HCT116 (cell line): Measurements from ENCODE around the gene SLC7A10. TPM values are rescaled to one million over a fixed set of nuclear protein-coding genes. Genes with fewer than 3 reads are reported as not detected.
"Not testable (repeated sequence)": the region's sequence is repeated elsewhere in the genome, so short reads cannot be mapped to it uniquely, and the experiment has no call there.

Experiments used
- ATAC-seq: fragments of 200-7000 bp; cut with Tn5 transposase; 2 replicates; pipeline ENCODE4 v1.9.1; 2020; ENCODE audit warnings: mild to moderate bottlenecking, moderate library complexity
- BruUV-seq: library from RNA; stranded (reverse); fragments of 400-500 nt; replicated peaks from 2 replicates; lab custom pipeline; 2021; lab: Mats Ljungman, UMichigan
- CTCF ChIA-PET: fragments of 300-600 bp; sonication (Branson Sonifier 250); formaldehyde crosslinking; loops from one replicate; lab custom pipeline; 2021; ENCODE audit warnings: antibody characterized with exemption; lab: Charles Lee
- POLR2A ChIA-PET: fragments of 300-600, 350-600 bp; sonication (Branson Sonifier 250); formaldehyde crosslinking; loops from one replicate; lab custom pipeline; 2021; ENCODE audit warnings: antibody characterized with exemption; lab: Charles Lee
- RAD21 ChIA-PET, 2 experiments: fragments of 300-600 bp; sonication (Branson Sonifier 250); formaldehyde crosslinking; loops; one replicate each; lab custom pipeline; 2023; ENCODE audit warnings: low total read pairs in 2 of 2; ENCODE audit not compliant: uncharacterized antibody in 2 of 2, unreplicated experiment in 2 of 2, low non-redundant PET in 1 of 2; lab: Charles Lee
- DNase-seq: peaks from one replicate; pipeline ENCODE4 v3.0.0-alpha.2; 2010; ENCODE audit warnings: low read depth, low spot score
- H2AFZ ChIP-seq: fragments of 200-600 bp; shearing (Covaris generic), sonication (generic); 2 replicates; pipeline ENCODE4 v1.6.1; 2017; ENCODE audit warnings: low read depth, mixed run types, mixed read lengths, antibody characterized with exemption, low read length; ENCODE audit not compliant: poor library complexity, severe bottlenecking
- H3K27ac ChIP-seq: 2 replicates; pipeline ENCODE4 v1.5.1; 2012; ENCODE audit warnings: low read depth, low read length
- H3K27me3 ChIP-seq: fragments of 200-600 bp; sonication (generic); 2 replicates; pipeline ENCODE4 v1.6.1; 2016; ENCODE audit warnings: mixed run types, low read length, mixed read lengths; ENCODE audit not compliant: insufficient read depth
- H3K36me3 ChIP-seq, 2 experiments: fragments of 200-500 bp in 1 of 2; fragments of 200-600 bp in 1 of 2; sonication (Bioruptor generic) in 1 of 2; sonication (generic) in 1 of 2; 2 replicates each; pipeline versions ENCODE4 v1.5.1 to v1.6.1; 2014 to 2016; ENCODE audit warnings: low read length in 2 of 2, inconsistent platforms in 1 of 2, mixed read lengths in 1 of 2, mixed run types in 1 of 2; ENCODE audit not compliant: insufficient read depth in 2 of 2, control insufficient read depth in 1 of 2
- H3K4me1 ChIP-seq, 2 experiments: fragments of 200-600 bp in 1 of 2; sonication (generic) in 1 of 2; 2 replicates each; pipeline versions ENCODE4 v1.5.1 to v1.6.1; 2012 to 2017; ENCODE audit warnings: low read length in 2 of 2, inconsistent platforms in 1 of 2, mild to moderate bottlenecking in 1 of 2, mixed read lengths in 1 of 2, mixed run types in 1 of 2, moderate library complexity in 1 of 2; ENCODE audit not compliant: insufficient read depth in 2 of 2, control insufficient read depth in 1 of 2
- H3K4me2 ChIP-seq: fragments of 200-600 bp; sonication (generic); 2 replicates; pipeline ENCODE4 v1.6.1; 2017; ENCODE audit warnings: mixed run types, low read length, mixed read lengths
- H3K4me3 ChIP-seq, 2 experiments: fragments of 200-600 bp in 1 of 2; sonication (generic) in 1 of 2; replicated peaks in 1 of 2; 2 replicates each; pipeline ENCODE4 v1.5.1; 2011 to 2016; ENCODE audit warnings: low read length in 2 of 2, control low read depth in 1 of 2, low read depth in 1 of 2, mild to moderate bottlenecking in 1 of 2, mixed read lengths in 1 of 2, mixed run types in 1 of 2
- H3K79me2 ChIP-seq: fragments of 200-600 bp; sonication (generic); 2 replicates; pipeline ENCODE4 v1.6.1; 2017; ENCODE audit warnings: mild to moderate bottlenecking, mixed run types, low read length, moderate library complexity, mixed read lengths; ENCODE audit not compliant: insufficient read depth
- H3K9ac ChIP-seq: fragments of 200-600 bp; sonication (generic); 2 replicates; pipeline ENCODE4 v1.6.1; 2016; ENCODE audit warnings: low read length, mixed read lengths
- H3K9me2 ChIP-seq: fragments of 200-600 bp; sonication (generic), shearing (Covaris generic); 2 replicates; pipeline ENCODE4 v1.6.1; 2017; ENCODE audit warnings: mixed run types, mild to moderate bottlenecking, moderate library complexity; ENCODE audit not compliant: insufficient read depth
- H3K9me3 ChIP-seq, 2 experiments: fragments of 200-500 bp in 1 of 2; fragments of 200-600 bp in 1 of 2; sonication (Bioruptor generic) in 1 of 2; sonication (generic) in 1 of 2; 2 replicates each; pipeline ENCODE4 v1.6.1; 2014 to 2017; ENCODE audit warnings: low read length in 2 of 2, mixed read lengths in 2 of 2, inconsistent platforms in 1 of 2, low read depth in 1 of 2, mild to moderate bottlenecking in 1 of 2, mixed run types in 1 of 2, moderate library complexity in 1 of 2; ENCODE audit not compliant: control insufficient read depth in 1 of 2, insufficient read depth in 1 of 2
- H4K20me1 ChIP-seq: fragments of 200-600 bp; sonication (generic), shearing (Covaris generic); 2 replicates; pipeline ENCODE4 v1.6.1; 2017; ENCODE audit warnings: mixed run types, mild to moderate bottlenecking, moderate library complexity; ENCODE audit not compliant: insufficient read depth
- CBX3 ChIP-seq: IDR thresholded peaks from 2 replicates; pipeline ENCODE4 v1.6.1; 2012; ENCODE audit warnings: low read depth
- JUND ChIP-seq: IDR thresholded peaks from 2 replicates; pipeline ENCODE4 v1.6.1; 2012
- intact Hi-C: fragments of 100-400 bp; cut with micrococcal nuclease; formaldehyde crosslinking; loops from 2 replicates; pipeline ENCODE4 v1.10.0; 2022
- total RNA-seq: library from RNA; stranded (reverse); gene quantifications from one replicate; pipeline ENCODE4 v1.2.1, GENCODE V29; 2021; ENCODE audit not compliant: unreplicated experiment
- TF ChIP-seq, protein P1 (sequence below): IDR thresholded peaks from 2 replicates; pipeline ENCODE4 v1.6.1; 2012; ENCODE audit warnings: low read depth

Gene SLC7A10
- total RNA-seq, 1 experiment from 2014 or later = 0.25 TPM

DNA sequence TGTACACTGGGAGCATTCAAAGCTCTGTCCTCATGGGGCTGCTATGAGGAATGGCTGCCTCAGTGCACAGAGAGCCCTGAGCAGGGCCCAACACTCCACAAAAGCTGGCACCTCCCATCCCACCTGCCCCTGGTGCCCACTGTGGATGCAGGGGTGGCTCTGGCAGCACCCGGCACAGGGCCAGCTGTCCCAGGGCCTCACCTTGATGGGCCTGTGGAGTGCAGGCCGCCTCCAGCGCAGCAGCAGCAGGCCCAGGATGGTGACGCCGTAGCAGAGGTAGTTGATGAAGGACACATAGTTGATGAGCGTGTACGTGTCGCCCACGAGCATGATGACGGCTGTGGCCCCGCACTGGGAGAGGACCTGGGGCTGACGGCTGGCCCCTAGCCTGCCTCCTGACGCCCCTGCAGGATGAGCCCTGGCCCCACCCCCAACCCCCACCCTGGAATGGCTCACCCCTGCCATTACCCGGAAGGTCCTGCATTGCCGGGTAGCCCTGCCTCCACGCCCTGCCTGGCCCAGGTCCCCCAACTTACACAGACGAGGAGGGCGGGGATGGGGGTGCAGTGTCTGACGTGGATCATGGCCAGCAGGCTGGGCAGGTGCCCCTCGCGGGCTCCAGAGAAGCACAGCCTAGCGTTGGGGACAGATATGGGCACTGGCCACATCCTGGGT, 15.2 kb downstream of the SLC7A10 start:
- H3K4me1 ChIP-seq = no peaks in the 10 kb centered on the region
- no peak overlapping the region for H3K9ac ChIP-seq
- H3K4me3 ChIP-seq = no peak overlapping the region
- intact Hi-C loops = no loop called here
- no peaks in the 10 kb centered on the region for H3K79me2 ChIP-seq
- H4K20me1 ChIP-seq = no peaks in the 10 kb centered on the region
- TF ChIP-seq, protein P1, sequence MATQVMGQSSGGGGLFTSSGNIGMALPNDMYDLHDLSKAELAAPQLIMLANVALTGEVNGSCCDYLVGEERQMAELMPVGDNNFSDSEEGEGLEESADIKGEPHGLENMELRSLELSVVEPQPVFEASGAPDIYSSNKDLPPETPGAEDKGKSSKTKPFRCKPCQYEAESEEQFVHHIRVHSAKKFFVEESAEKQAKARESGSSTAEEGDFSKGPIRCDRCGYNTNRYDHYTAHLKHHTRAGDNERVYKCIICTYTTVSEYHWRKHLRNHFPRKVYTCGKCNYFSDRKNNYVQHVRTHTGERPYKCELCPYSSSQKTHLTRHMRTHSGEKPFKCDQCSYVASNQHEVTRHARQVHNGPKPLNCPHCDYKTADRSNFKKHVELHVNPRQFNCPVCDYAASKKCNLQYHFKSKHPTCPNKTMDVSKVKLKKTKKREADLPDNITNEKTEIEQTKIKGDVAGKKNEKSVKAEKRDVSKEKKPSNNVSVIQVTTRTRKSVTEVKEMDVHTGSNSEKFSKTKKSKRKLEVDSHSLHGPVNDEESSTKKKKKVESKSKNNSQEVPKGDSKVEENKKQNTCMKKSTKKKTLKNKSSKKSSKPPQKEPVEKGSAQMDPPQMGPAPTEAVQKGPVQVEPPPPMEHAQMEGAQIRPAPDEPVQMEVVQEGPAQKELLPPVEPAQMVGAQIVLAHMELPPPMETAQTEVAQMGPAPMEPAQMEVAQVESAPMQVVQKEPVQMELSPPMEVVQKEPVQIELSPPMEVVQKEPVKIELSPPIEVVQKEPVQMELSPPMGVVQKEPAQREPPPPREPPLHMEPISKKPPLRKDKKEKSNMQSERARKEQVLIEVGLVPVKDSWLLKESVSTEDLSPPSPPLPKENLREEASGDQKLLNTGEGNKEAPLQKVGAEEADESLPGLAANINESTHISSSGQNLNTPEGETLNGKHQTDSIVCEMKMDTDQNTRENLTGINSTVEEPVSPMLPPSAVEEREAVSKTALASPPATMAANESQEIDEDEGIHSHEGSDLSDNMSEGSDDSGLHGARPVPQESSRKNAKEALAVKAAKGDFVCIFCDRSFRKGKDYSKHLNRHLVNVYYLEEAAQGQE = no peak
- TF ChIP-seq CBX3 (no peak), JUND (no peak)
- TF ChIP-seq, all 23 proteins: peak for 0
- H2AFZ ChIP-seq = no peak overlapping the region
- no peaks in the 10 kb centered on the region for H3K27me3 ChIP-seq
- BruUV-seq = no TSS peak
- ChIA-PET POLR2A (no interaction called here), CTCF (no interaction called here), RAD21 (no interaction called here)
- ATAC-seq (no peak), DNase-seq (no peak)
- H3K9me2 ChIP-seq = no peaks in the 10 kb centered on the region
- H3K9me3 ChIP-seq = no peaks in the 10 kb centered on the region
- no peaks in the 10 kb centered on the region; a peak in 1 of 4 replicates for H3K36me3 ChIP-seq
- no peak overlapping the region for H3K27ac ChIP-seq
- H3K4me2 ChIP-seq = no peak overlapping the region

- H3K4me3 ChIP-seq, H3K36me3 ChIP-seq, H3K9me3 ChIP-seq, ATAC-seq, RAD21 ChIA-PET, H3K79me2 ChIP-seq, POLR2A ChIA-PET, intact Hi-C loops, H2AFZ ChIP-seq, CTCF ChIA-PET, H3K27ac ChIP-seq, H3K9me2 ChIP-seq, BruUV-seq, H4K20me1 ChIP-seq, H3K27me3 ChIP-seq, H3K9ac ChIP-seq, H3K4me1 ChIP-seq, DNase-seq, H3K4me2 ChIP-seq: not testable (repeated sequence)
Observed at GRCh38 chr19:33209850-33210230, 15.8 kb downstream of the SLC7A10 start.
